SJCRH30 (cell line): ENCODE measurements around the gene MAP2K1. TPM values are rescaled to one million over a fixed set of nuclear protein-coding genes. Genes with fewer than 3 reads are reported as not detected.
"Not testable (repeated sequence)": the region's sequence is repeated elsewhere in the genome, so short reads cannot be mapped to it uniquely, and the experiment has no call there.

ENCODE experiments used
- DNase-seq, 2 experiments: peaks; one replicate each; pipeline ENCODE4 v3.0.0-alpha.2; 2015 to 2020
- H3K27ac ChIP-seq: fragments of 250-450 bp; sonication (Bioruptor Pico); 2 replicates; pipeline ENCODE4 v1.5.1; 2020; ENCODE audit warnings: mild to moderate bottlenecking, moderate library complexity
- H3K27me3 ChIP-seq: fragments of 250-450 bp; sonication (Bioruptor Pico); 2 replicates; pipeline ENCODE4 v1.5.1; 2020; ENCODE audit warnings: mild to moderate bottlenecking, moderate library complexity
- H3K36me3 ChIP-seq: fragments of 250-450 bp; sonication (Bioruptor Pico); 2 replicates; pipeline ENCODE4 v1.5.1; 2020; ENCODE audit warnings: mild to moderate bottlenecking, moderate library complexity
- H3K4me1 ChIP-seq: fragments of 250-450 bp; sonication (Bioruptor Pico); 2 replicates; pipeline ENCODE4 v1.5.1; 2020; ENCODE audit warnings: mild to moderate bottlenecking, moderate library complexity
- H3K4me3 ChIP-seq: fragments of 250-450 bp; sonication (Bioruptor Pico); 2 replicates; pipeline ENCODE4 v1.5.1; 2020; ENCODE audit warnings: mild to moderate bottlenecking, moderate library complexity
- H3K9me3 ChIP-seq: fragments of 250-450 bp; sonication (Bioruptor Pico); replicated peaks from 2 replicates; pipeline ENCODE4 v1.5.1; 2020; ENCODE audit warnings: mild to moderate bottlenecking, moderate library complexity
- total RNA-seq: library from RNA; depleted of rRNA; stranded (reverse); fragments of >200 nt; shearing (Covaris generic); gene quantifications from 2 replicates; pipeline ENCODE4 v1.2.3, GENCODE V29; 2014; rRNA removed

The MAP2K1 gene
- total RNA-seq, result 72.2 and 79.8 TPM in 2 replicates

- Histone ChIP-seq H3K4me1 (0 out of 2 replicates have a peak, but pooled peaks cover 4% of the 10 kb centered on the region), H3K36me3 (peaks cover 11% of the 10 kb centered on the region; the same call in 1 of the 2 replicates), H3K4me3 (peak within 1 kb of the TSS; percentile 89), H3K9me3 (no peaks in the 10 kb centered on the region), H3K27me3 (no peaks in the 10 kb centered on the region), H3K27ac (peak within 1 kb of the TSS; percentile 52)
- DNase-seq, result peak; percentile 98
Measured at GRCh38 chr15:66386204-66387123, at the start of gene MAP2K1. MAP2K1 (plus strand) TSS chr15:66386912; CDS start chr15:66387348, 436 bp downstream.

- H3K36me3 ChIP-seq, result peaks cover 69% of the 10 kb centered on the region
- H3K9me3 ChIP-seq, DNase-seq, H3K4me3 ChIP-seq, H3K4me1 ChIP-seq, H3K27me3 ChIP-seq, H3K27ac ChIP-seq: not testable (repeated sequence)
Measured at GRCh38 chr15:66348530-66348929, 38.2 kb upstream of the MAP2K1 start.

- Histone ChIP-seq H3K36me3 (peaks cover 20% of the 10 kb centered on the region), H3K4me3 (peak overlapping the region; percentile 83), H3K9me3 (no peaks in the 10 kb centered on the region), H3K4me1 (peaks cover 5% of the 10 kb centered on the region; the same call in 1 of the 2 replicates), H3K27ac (peak overlapping the region; percentile 84), H3K27me3 (no peaks in the 10 kb centered on the region)
- DNase-seq, result no peak
Measured at GRCh38 chr15:66356077-66356358, 30.7 kb upstream of the MAP2K1 start.

- Histone ChIP-seq H3K4me1 (peaks cover 5% of the 10 kb centered on the region; the same call in 1 of the 2 replicates), H3K4me3 (peak within 1 kb of the TSS; percentile 83), H3K9me3 (no peaks in the 10 kb centered on the region), H3K27ac (peak within 1 kb of the TSS; percentile 84), H3K36me3 (peaks cover 16% of the 10 kb centered on the region), H3K27me3 (no peaks in the 10 kb centered on the region)
- DNase-seq, result peak; percentile 97 to 98
Measured at GRCh38 chr15:66356359-66357236, 30.1 kb upstream of the MAP2K1 start, which contains the start of gene TIPIN. TIPIN (minus strand) TSS chr15:66356685; CDS start chr15:66352947, 3,738 bp downstream.

GRCh38 chr15:66359740-66360139, 27.0 kb upstream of the MAP2K1 start:
- Histone ChIP-seq H3K36me3 (no peaks in the 10 kb centered on the region; the same call in 1 of the 2 replicates), H3K9me3 (no peaks in the 10 kb centered on the region), H3K27ac (no peak overlapping the region), H3K4me3 (no peak overlapping the region), H3K27me3 (no peaks in the 10 kb centered on the region), H3K4me1 (peaks cover 5% of the 10 kb centered on the region; the same call in 1 of the 2 replicates)
- no peak for DNase-seq

GRCh38 chr15:66361745-66362460, 24.8 kb upstream of the MAP2K1 start:
- not testable (repeated sequence) for H3K4me1 ChIP-seq, H3K4me3 ChIP-seq, DNase-seq, H3K36me3 ChIP-seq, H3K27me3 ChIP-seq, H3K27ac ChIP-seq, H3K9me3 ChIP-seq

GRCh38 chr15:66362776-66363175, 23.9 kb upstream of the MAP2K1 start:
- Histone ChIP-seq H3K36me3 (no peaks in the 10 kb centered on the region), H3K4me3 (no peak overlapping the region), H3K27me3 (no peaks in the 10 kb centered on the region), H3K9me3 (no peaks in the 10 kb centered on the region), H3K4me1 (no peaks in the 10 kb centered on the region), H3K27ac (no peak overlapping the region)
- no peak for DNase-seq

GRCh38 chr15:66364944-66365528, 21.7 kb upstream of the MAP2K1 start:
- H3K27me3 ChIP-seq, result no peaks in the 10 kb centered on the region
- no peak overlapping the region for H3K27ac ChIP-seq
- peaks cover 5% of the 10 kb centered on the region; the same call in 1 of the 2 replicates for H3K4me1 ChIP-seq
- no peak for DNase-seq
- no peak overlapping the region for H3K4me3 ChIP-seq
- no peaks in the 10 kb centered on the region for H3K9me3 ChIP-seq
- no peaks in the 10 kb centered on the region for H3K36me3 ChIP-seq

GRCh38 chr15:66369773-66370651, 16.7 kb upstream of the MAP2K1 start:
- H3K4me1 ChIP-seq, result peaks cover 9% of the 10 kb centered on the region; the same call in 1 of the 2 replicates
- H3K27me3 ChIP-seq, result no peaks in the 10 kb centered on the region
- H3K27ac ChIP-seq, result peak overlapping the region; percentile 49
- no peaks in the 10 kb centered on the region for H3K9me3 ChIP-seq
- H3K4me3 ChIP-seq, result peak overlapping the region; percentile 9
- no peaks in the 10 kb centered on the region for H3K36me3 ChIP-seq
- DNase-seq, result peak; percentile 75 to 89

- H3K27ac ChIP-seq, result no peak overlapping the region
- H3K4me3 ChIP-seq, result no peak overlapping the region
- H3K27me3 ChIP-seq, result no peaks in the 10 kb centered on the region
- H3K36me3 ChIP-seq, result no peaks in the 10 kb centered on the region
- H3K9me3 ChIP-seq, result no peaks in the 10 kb centered on the region
- H3K4me1 ChIP-seq, result peaks cover 9% of the 10 kb centered on the region; the same call in 1 of the 2 replicates
- no peak for DNase-seq
Measured at GRCh38 chr15:66374179-66374578, 12.5 kb upstream of the MAP2K1 start.

GRCh38 chr15:66378814-66379430, 7.8 kb upstream of the MAP2K1 start:
- Histone ChIP-seq H3K9me3 (no peaks in the 10 kb centered on the region), H3K27ac (no peak overlapping the region), H3K27me3 (no peaks in the 10 kb centered on the region), H3K4me1 (no peaks in the 10 kb centered on the region), H3K4me3 (no peak overlapping the region), H3K36me3 (no peaks in the 10 kb centered on the region)
- no peak for DNase-seq

GRCh38 chr15:66381376-66381775, 5.3 kb upstream of the MAP2K1 start:
- H3K36me3 ChIP-seq, H3K4me1 ChIP-seq, H3K27me3 ChIP-seq, H3K4me3 ChIP-seq, H3K9me3 ChIP-seq, H3K27ac ChIP-seq, DNase-seq: not testable (repeated sequence)
